ENCODE results near the gene AFF3.

The AFF3 gene

DNA sequence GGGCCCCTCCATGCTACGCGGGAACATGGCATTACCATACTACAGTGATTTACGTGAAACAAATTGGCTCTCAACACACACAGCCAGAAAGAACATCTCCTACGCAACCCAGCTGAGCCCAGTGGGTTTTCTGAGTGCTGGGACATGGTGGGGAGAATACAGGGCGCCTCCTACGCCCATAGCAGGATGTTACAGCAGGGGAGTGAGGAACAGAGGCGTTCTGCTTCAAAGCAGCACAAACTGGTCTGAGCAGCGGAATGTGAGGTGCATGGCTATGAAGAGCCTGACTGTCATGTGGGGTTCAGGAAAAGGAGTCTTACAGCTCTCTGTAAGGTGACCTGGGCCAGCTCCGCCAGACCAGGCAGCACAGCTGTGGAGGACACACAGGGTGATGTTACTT is 543.9 kb downstream of the AFF3 start:
- no peak for DNase-seq (ENCODE audit: low read depth)

DNA sequence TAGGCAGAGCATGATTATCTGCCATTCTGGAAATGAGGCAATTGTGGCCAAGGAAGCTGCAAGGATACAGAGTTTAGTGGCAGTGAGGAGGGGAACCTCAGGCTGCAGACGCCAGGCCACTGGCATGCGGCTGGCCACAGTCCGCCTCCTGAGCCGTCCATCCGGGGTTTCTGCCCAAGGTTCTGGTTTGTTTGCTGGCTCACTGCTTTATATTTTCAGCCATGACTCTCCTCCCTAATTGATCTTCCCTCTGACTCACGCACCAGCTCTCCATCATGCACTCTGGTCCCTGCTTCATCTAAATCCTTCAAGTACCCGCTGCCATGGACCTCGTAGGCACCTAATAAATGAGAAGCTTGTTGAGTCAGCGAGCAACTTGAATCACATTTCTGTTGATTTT is 544.8 kb downstream of the AFF3 start:
- DNase-seq (ENCODE audit: low read depth), result no peak

- no peak for DNase-seq (ENCODE audit: low read depth)
These were observed 547.0 kb downstream of the AFF3 start for GRCh38 chr2:99595373-99595772.

DNA sequence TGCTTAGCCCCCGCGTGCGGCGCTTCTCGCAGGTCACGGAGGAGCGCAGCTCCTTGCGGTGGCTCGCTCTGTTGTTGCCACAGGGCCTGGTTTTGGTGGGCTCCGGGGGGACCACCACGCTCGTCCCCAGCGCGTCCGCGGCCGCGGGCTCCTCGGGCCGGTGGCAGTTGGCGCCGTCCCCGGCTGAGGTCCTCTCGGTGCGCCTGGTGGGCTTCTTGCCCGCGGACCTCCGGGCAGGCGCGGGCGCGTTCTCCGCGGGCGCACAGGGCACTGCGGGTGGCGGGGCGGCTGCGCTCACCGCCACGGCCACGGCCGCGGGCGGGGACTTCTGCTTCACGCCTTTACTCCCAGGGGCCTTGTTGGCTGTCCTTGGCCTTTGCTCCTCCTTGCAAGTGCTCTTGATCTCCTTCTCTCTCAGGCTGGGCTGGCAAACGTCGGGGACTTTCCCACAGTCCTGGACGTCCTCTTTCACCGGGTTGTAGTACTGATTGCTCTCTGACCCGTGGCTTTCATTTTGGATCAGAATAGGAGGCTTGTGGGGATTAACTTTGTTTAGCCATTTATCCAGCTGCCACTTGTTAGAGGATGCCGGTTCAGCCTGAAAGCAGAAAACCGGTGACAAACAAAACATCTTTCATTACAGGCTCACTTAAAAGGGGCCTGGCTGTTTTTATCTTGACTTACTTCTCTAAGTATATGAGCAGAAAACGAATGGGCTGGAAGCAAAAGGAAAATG is 548.5 kb downstream of the AFF3 start:
- no peak for DNase-seq (ENCODE audit: low read depth)

DNA sequence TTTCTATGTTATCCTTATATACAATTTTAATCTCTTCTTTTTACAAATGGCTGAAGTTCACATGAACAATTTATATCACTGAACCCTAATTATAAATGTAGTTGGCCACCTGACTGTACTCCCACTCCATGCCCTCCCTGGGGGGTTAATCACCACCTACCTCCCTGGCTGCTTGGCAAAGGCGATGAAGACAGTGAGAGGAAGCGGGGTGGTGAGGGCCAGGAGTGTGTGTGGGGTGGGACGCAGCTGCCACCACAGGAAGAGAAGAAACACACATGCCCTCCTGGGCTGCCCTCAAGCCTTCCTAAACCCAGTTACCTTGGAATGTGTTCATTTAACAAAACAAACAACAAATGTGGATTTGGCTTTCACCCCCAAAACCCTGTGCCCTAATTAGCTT is 565.6 kb downstream of the AFF3 start:
- DNase-seq (ENCODE audit: low read depth), result no peak

DNA sequence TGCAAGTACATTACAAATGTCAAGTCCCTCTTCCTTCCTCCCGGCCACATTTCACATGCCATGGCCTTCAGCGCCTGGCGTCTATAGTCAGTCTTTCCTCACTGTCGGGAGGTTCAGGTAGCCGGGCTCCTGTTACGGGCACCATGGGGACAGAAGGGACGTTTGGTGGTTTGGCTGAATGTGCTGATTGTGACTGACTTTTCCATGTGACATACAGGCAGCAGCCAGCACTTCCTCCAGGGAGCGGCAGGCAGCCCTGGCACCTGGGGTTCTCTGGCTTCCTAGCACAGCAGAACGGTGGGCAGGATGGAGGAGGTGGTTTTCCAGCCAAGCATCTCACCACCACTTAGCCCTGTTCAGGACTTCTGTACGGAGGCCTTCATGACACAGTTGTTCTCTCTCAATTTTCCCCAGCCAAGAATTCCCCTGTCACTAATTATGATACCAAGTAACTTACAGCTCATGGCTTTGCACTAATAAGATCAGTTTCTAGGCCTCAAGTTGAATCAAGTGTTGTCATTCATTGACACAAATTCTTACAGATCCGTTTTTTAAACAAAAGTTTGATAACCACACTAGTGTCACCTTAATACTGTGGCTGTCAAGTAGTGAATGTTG is 568.6 kb downstream of the AFF3 start:
- no peak for DNase-seq (ENCODE audit: low read depth)

GRCh38 chr2:99572373-99573164 is 569.8 kb downstream of the AFF3 start:
- DNase-seq (ENCODE audit: low read depth), result no peak

GRCh38 chr2:99571954-99572353 is 570.4 kb downstream of the AFF3 start:
- DNase-seq (ENCODE audit: low read depth), result no peak

GRCh38 chr2:99571533-99571932 is 570.9 kb downstream of the AFF3 start:
- DNase-seq (ENCODE audit: low read depth), result no peak

GRCh38 chr2:99571021-99571420 is 571.4 kb downstream of the AFF3 start:
- DNase-seq (ENCODE audit: low read depth), result no peak

- DNase-seq (ENCODE audit: low read depth), result no peak
These were observed 573.0 kb downstream of the AFF3 start for GRCh38 chr2:99569386-99569785.

DNA sequence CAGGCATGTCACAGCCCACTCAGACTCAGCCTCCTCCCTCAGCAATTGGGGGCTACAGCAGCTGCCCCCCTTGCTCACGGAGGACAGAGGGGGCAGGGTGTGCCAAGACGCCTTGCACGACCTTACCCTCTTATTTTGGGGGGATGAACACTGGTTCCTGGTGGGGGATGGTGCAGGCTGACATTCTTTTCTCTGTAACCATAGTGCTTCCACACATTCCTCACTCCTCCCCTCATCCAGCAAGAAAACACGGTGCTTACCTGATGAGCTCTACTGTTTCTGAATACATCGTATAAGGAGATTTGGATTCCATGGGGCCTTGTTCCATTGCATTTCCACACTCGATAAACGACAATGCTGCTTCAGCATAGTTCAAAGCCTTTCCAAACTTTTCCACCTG is 577.2 kb downstream of the AFF3 start:
- no peak for DNase-seq (ENCODE audit: low read depth)

GRCh38 chr2:99562516-99562915 is 579.9 kb downstream of the AFF3 start:
- no peak for DNase-seq (ENCODE audit: low read depth)

GRCh38 chr2:99561804-99562203 is 580.6 kb downstream of the AFF3 start:
- no peak for DNase-seq (ENCODE audit: low read depth)

GRCh38 chr2:99559075-99559662 is 583.2 kb downstream of the AFF3 start:
- DNase-seq (ENCODE audit: low read depth), result peak; percentile 80

DNA sequence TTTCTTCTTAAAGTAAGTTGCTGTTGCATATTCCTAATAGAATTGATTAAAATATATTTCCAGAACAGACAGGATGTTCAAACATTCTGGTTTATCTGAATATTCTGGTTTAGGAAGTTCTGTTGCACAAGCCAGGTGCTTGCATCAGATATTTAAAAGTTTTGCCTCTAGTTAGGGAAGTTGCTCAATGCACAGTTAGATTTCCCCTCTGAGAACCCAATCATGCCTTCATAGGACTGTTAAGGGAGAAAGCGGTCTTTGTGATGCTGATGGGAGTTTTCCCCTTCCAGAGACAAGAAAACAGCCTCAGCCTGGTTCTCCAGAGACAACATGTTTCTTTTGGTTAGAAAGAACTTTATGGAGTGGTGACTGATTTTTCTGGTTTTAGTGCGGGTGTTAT is 587.0 kb downstream of the AFF3 start:
- DNase-seq (ENCODE audit: low read depth), result no peak

DNA sequence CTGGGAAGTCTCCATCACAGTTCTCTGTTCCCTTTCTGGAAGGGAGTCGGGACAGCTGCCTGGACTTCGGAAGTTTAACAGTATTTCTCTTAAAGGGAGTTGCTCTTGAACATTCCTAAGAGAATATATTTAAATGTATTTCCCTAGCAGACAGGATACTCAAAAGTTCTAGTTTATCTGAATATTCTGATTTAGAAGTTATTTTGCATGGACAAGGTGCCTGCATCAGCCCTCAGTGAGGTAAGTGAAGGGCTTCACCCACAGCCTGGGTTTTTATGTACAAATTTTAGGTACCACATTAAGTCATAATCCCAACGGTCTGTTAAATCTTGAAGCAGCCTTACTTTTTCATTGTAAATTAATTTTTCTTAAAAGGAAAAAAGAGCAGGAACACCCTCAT is 587.5 kb downstream of the AFF3 start:
- DNase-seq (ENCODE audit: low read depth), result no peak

DNA sequence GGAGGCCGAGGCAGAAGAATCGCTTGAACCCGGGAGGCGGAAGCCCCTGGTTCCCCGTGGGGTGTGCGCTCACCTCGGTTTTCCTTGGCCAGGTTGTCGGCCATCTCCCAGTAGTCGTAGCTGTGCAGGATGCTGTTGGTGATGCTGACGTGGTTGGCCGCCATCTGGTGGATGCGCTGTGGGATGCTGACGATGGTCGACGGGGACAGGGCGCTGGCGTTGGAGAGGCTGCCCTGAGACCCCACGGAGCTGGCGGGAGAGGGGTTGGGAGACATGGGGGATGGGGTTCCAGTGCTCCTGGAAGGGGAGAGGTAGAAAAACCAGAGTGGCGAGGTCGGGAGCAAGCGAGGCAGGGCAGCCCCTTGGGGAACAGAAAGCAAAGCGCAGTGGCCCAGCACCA is 588.2 kb downstream of the AFF3 start:
- no peak for DNase-seq (ENCODE audit: low read depth)

GRCh38 chr2:99552529-99552928 is 589.9 kb downstream of the AFF3 start:
- DNase-seq (ENCODE audit: low read depth), result no peak

- no peak for DNase-seq (ENCODE audit: low read depth)
These were observed 592.0 kb downstream of the AFF3 start for GRCh38 chr2:99550368-99550767.

- DNase-seq (ENCODE audit: low read depth), result no peak
These were observed 596.8 kb downstream of the AFF3 start for GRCh38 chr2:99545604-99546003.

GRCh38 chr2:99545066-99545465 is 597.3 kb downstream of the AFF3 start:
- no peak for DNase-seq (ENCODE audit: low read depth)

GRCh38 chr2:99544608-99545007 is 597.8 kb downstream of the AFF3 start:
- no peak for DNase-seq (ENCODE audit: low read depth)

All from activated T-cell treated with anti-CD3 and anti-CD28 coated beads for 24 hours (primary cell).